Coronary artery (tissue), 2 donors: ENCODE results near the gene MACROD2.

Experiments used
- DNase-seq: peaks from one replicate; pipeline ENCODE4 v3.0.0-alpha.2; 2017; ENCODE audit warnings: low spot score
- H3K27ac ChIP-seq, 2 donors: fragments of 200-600 bp; sonication (generic); one replicate each; pipeline ENCODE4 v1.5.1; 2016 to 2019
- H3K4me3 ChIP-seq: fragments of 200-600 bp; sonication (generic); 2 replicates; pipeline ENCODE4 v1.5.1; 2016; ENCODE audit warnings: mild to moderate bottlenecking, moderate library complexity
- TF ChIP-seq, protein P1 (sequence below): fragments of 200-600 bp; sonication (generic); IDR thresholded peaks from one replicate; pipeline ENCODE4 v1.5.1; 2019; ENCODE audit warnings: antibody characterized with exemption

MACROD2 gene

DNA sequence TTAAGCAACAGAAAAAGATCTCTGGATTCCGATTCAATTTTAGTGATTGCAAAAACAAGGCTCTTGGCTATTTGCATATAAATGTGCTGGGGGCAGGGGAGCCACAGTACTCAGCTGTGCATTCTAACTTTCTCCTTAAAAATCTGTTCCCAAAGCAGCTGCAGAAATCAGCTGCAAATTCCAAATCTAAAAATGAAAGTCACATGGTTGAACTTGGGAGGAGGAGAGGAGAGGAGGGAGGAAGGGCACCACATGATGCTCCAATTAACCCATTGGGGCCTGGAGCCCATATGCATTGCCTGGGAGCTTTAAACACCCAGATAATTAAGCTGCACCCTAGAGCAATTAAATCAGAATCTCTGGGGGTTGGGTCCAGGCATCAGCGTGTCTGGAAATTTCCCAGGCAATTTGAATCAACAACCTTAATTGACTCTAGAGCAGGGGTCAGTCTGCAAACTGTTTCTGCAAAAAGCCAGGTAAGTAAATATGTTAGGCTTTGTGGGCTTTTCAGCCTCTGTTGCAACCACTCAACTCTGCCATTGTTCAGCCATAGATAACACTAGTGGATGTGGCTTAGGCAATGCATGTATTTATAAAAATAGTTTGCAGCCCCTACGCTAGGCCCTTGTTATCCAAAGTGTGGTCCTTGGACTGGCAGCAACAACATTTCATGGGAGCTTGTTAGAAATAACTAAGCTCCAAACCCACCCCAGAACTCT, 2069.8 kb downstream of the MACROD2 start:
- DNase-seq = no peak
- TF ChIP-seq, protein P1, sequence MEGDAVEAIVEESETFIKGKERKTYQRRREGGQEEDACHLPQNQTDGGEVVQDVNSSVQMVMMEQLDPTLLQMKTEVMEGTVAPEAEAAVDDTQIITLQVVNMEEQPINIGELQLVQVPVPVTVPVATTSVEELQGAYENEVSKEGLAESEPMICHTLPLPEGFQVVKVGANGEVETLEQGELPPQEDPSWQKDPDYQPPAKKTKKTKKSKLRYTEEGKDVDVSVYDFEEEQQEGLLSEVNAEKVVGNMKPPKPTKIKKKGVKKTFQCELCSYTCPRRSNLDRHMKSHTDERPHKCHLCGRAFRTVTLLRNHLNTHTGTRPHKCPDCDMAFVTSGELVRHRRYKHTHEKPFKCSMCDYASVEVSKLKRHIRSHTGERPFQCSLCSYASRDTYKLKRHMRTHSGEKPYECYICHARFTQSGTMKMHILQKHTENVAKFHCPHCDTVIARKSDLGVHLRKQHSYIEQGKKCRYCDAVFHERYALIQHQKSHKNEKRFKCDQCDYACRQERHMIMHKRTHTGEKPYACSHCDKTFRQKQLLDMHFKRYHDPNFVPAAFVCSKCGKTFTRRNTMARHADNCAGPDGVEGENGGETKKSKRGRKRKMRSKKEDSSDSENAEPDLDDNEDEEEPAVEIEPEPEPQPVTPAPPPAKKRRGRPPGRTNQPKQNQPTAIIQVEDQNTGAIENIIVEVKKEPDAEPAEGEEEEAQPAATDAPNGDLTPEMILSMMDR = no peak
- no peak overlapping the region for H3K27ac ChIP-seq

DNA sequence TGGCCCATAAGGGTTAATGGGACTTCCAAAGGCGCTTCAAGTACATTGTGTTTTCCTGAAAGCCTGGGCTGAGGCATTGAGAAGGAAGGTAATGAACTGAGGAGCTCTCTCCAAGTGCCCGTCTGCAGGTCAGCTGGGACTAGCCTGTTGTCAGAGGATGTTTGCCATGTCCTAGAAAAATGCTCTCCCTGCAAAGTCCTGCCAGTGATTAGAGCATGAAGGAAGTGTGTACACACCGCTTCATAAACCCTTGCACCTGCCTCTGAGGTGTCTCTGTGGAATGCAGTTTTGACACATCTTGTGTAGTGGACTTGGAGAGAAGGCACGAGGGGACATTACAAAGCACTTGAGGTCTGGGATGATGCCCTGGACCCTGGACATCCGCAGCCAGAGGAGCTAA, 2071.3 kb downstream of the MACROD2 start:
- H3K27ac ChIP-seq = no peak overlapping the region
- TF ChIP-seq, protein P1 = no peak
- DNase-seq = no peak
- H3K4me3 ChIP-seq = no peak overlapping the region

More for the DNA sequence above, 2069.8 kb downstream of the MACROD2 start:
- H3K4me3 ChIP-seq = no peak overlapping the region

DNA sequence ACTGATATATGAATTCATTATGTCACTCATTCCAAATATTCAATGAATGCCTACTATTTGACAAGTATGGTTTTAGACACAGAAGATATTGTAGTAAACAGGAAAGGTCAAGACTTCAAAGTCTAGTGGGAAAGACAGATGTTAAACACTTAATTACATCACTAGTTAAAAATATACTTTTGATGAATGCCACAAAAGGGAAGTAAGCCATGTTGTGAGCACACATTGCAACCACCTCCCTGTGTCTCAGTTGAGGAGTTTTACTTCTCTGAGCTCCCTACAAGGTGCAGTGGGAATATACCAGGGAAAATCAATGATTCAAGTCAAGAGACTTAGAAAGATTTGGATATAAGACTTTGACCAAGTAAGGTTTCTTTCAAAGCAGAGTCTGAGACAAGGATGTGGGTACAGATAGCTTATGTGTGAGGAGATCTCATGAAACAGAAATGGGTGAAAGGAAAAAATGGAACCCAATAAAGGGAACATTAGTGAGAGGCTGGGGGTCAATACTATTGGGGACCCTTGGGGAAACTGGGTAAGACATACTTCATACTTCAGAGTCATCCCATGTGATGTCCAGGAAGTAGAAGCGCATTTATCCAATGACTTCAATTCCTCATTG, 2074.2 kb downstream of the MACROD2 start:
- no peak for DNase-seq
- no peak overlapping the region for H3K4me3 ChIP-seq
- TF ChIP-seq, protein P1 = no peak
- H3K27ac ChIP-seq = no peak overlapping the region

DNA sequence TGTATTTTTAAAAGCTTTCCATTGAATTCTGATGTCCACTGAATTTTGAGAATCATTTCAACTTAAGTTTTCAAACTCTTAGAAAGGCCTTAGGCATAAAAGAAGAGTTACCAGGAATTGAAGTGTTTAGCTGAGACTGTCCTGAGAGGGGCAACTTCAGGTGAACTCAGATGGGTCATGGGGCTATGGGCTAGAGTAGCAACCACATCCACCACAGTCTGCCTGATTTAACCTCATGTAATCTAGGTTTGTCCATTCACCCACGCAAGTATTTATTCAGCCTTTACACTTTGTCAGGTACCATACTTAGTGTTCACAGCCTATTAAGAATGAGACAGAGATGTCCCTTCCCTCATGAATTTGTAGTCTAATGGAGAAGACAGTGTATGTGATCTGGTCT, 2076.9 kb downstream of the MACROD2 start:
- Histone ChIP-seq H3K27ac (no peak overlapping the region), H3K4me3 (no peak overlapping the region)
- TF ChIP-seq, protein P1 = no peak
- DNase-seq = no peak

DNA sequence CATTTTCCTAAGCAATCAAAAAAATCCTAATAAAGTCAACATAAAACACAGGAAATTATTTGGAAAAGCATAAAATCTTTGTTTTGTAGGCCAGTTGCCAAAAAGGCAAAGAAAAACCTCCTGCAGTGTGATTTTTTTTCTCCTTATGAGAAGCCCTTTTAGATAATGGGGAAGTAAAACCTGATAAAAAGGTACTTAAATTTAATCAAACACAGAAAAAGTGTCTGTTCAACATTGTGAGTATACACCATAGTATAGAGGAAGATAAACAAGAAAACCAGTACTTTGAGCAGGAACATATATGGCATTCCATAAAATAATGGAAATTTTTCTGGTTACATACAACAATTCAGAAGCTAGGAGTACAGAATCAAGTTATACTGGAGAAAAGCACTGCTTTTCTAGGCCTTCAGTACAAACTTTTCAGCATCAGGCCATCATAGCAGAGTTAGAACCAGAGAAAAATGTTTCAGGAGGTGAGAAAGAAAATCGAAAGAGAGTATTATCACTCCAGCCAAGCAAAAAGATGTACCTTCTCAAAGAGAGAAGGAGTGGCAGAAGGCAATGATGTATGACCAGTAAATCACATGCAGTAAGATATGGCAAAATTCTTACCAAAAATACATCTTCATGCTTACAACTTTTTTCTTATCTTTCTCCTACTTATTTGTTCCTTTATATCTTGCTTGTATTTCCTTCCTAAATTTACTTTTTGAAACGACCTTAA, 2083.0 kb downstream of the MACROD2 start:
- no peak for DNase-seq
- H3K27ac ChIP-seq = no peak overlapping the region
- no peak overlapping the region for H3K4me3 ChIP-seq
- TF ChIP-seq, protein P1 = no peak

DNA sequence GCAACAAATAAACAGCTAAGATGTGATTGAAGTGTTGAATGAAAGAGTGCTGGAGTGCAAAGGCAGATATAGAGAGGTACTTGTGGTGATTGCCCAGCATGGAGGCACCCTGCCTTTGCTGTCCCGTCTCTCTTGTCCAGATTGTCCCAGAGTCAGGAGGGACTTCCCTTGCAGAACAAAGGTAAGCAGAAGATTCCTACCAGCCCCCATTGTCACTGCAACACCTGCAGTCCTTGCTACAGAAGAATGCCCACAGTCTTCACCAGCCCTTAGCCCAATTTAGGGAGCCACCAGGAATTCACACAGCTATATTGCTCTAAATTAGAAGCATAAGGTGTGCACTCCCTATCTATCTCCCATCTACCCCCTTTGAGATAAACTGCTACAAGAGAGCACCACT, 2086.1 kb downstream of the MACROD2 start:
- H3K4me3 ChIP-seq = no peak overlapping the region
- TF ChIP-seq, protein P1 = no peak
- H3K27ac ChIP-seq = no peak overlapping the region
- DNase-seq = no peak
